Raji (cell line): ENCODE data around the gene HEATR3.
A peak's percentile ranks its signal among the peaks of the same experiment; 100 is the strongest.

Source experiments
- POLR2A ChIP-seq: IDR thresholded peaks from 2 replicates; pipeline ENCODE4 v1.6.1; 2011; ENCODE audit warnings: low read depth, low read length, control low read depth; ENCODE audit not compliant: insufficient read depth

HEATR3 gene

GRCh38 chr16:50121721-50122445 is 56.1 kb downstream of the HEATR3 start:
- TF ChIP-seq POLR2A, result no peak

GRCh38 chr16:50123417-50123816 is 57.6 kb downstream of the HEATR3 start:
- TF ChIP-seq POLR2A, result no peak

GRCh38 chr16:50124769-50125168 is 59.0 kb downstream of the HEATR3 start:
- TF ChIP-seq POLR2A, result no peak

GRCh38 chr16:50126183-50126582 is 60.4 kb downstream of the HEATR3 start:
- no peak for TF ChIP-seq POLR2A

GRCh38 chr16:50133214-50133613 is 67.4 kb downstream of the HEATR3 start:
- TF ChIP-seq POLR2A, result no peak

GRCh38 chr16:50136399-50136798 is 70.6 kb downstream of the HEATR3 start:
- TF ChIP-seq POLR2A, result no peak

GRCh38 chr16:50137268-50137667 is 71.5 kb downstream of the HEATR3 start:
- TF ChIP-seq POLR2A, result no peak

- TF ChIP-seq POLR2A, result no peak
Measured at GRCh38 chr16:50139580-50139979, 73.8 kb downstream of the HEATR3 start.

GRCh38 chr16:50144211-50144610 is 78.4 kb downstream of the HEATR3 start:
- TF ChIP-seq POLR2A, result no peak

GRCh38 chr16:50146479-50147435 is 81.0 kb downstream of the HEATR3 start:
- no peak for TF ChIP-seq POLR2A

- TF ChIP-seq POLR2A, result no peak
Measured at GRCh38 chr16:50151322-50151721, 85.6 kb downstream of the HEATR3 start.

GRCh38 chr16:50151756-50152155 is 86.0 kb downstream of the HEATR3 start:
- no peak for TF ChIP-seq POLR2A

- no peak for TF ChIP-seq POLR2A
Measured at GRCh38 chr16:50152351-50152806, 86.6 kb downstream of the HEATR3 start.

GRCh38 chr16:50152807-50153595 is 87.2 kb downstream of the HEATR3 start, which contains the start of gene TENT4B:
Gene TENT4B, plus strand, starts transcription at chr16:50153306. Its CDS starts 316 bp downstream, at chr16:50153622.
- peak; percentile 93 for TF ChIP-seq POLR2A

GRCh38 chr16:50153596-50154419 is 88.0 kb downstream of the HEATR3 start:
- TF ChIP-seq POLR2A, result no peak
